Measurements from ENCODE around the gene ADCY6.
A peak's percentile ranks its signal among the peaks of the same experiment; 100 is the strongest.

The ADCY6 gene

DNA sequence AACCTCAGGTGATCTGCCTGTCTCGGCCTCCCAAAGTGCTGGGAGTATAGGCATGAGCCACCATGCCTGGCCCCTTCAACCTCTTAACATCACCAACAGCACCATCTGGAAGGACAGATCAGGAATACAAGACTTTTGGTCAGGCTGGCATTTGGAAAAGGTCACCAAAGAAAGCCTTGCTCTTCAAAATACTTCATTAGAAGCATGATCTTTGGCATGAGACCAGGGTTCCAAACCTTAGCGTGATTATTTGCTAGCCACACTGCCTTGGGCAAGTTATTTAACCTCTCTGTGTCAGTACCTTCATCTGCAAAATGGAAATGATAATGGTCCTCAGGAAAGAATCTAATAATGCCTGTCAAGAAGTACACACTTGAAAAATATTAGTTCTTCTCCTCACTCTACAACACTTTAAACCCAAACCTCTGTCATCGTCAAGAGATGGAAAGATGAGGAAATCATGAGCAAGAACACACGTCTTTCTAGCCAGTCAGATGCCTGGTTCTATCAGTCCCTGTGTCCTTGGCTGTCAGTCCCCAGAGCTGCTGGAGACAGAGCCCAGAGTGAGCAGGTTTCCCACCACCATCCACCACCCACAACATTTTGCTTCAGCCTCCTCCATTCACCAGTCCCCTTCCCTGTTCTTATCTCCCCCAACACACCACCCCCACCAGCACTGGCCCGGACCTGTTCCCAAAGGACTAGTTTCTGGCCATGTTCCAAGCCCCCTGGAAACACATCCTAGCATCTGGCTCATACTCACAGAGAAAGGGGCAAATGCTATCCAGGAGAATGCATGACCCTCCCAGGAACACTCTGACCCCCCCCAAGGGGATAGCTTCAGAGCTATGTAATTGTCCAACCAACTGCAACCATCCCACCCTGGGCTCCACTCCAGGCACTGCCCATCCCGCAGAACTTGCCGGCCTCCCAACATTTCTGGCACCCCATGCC lies 2.0 kb downstream of the ADCY6 start:
- no peak overlapping the region for H3K27ac Mint-ChIP-seq
- TF ChIP-seq, protein P1, sequence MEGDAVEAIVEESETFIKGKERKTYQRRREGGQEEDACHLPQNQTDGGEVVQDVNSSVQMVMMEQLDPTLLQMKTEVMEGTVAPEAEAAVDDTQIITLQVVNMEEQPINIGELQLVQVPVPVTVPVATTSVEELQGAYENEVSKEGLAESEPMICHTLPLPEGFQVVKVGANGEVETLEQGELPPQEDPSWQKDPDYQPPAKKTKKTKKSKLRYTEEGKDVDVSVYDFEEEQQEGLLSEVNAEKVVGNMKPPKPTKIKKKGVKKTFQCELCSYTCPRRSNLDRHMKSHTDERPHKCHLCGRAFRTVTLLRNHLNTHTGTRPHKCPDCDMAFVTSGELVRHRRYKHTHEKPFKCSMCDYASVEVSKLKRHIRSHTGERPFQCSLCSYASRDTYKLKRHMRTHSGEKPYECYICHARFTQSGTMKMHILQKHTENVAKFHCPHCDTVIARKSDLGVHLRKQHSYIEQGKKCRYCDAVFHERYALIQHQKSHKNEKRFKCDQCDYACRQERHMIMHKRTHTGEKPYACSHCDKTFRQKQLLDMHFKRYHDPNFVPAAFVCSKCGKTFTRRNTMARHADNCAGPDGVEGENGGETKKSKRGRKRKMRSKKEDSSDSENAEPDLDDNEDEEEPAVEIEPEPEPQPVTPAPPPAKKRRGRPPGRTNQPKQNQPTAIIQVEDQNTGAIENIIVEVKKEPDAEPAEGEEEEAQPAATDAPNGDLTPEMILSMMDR (IDR thresholded peaks at IDR 0.05): no peak

DNA sequence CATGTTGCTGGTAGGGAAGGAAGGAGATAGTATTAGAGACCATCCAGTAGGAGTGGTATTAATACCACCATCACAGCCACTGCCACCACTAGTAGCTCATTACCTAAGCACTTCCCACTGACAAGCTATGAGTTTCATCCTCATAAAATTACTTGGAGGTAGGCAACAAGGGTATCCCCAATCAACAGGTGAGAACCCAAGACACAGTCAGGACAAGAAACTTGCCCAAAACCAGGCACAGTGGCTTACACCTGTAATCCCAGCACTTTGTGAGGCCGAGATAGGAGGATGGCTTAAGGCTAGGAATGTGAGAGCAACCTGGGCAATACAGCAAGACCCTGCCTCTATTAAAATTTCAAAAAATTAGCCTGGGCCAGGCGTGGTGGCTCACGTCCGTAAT lies 5.5 kb downstream of the ADCY6 start:
- H3K9me3 Mint-ChIP-seq: no peaks in the 10 kb centered on the region
- H3K27ac Mint-ChIP-seq: no peak overlapping the region
- H3K4me3 Mint-ChIP-seq: no peak overlapping the region
- H3K27me3 Mint-ChIP-seq (ENCODE audit: low read depth, poor library complexity): peaks cover 8% of the 10 kb centered on the region
- TF ChIP-seq, protein P1 (IDR thresholded peaks at IDR 0.05): no peak
- H3K4me1 Mint-ChIP-seq: peaks cover 32% of the 10 kb centered on the region
- DNase-seq: no peak
- no peaks in the 10 kb centered on the region for H3K36me3 Mint-ChIP-seq (ENCODE audit: low read depth)

More for the DNA sequence above, 2.0 kb downstream of the ADCY6 start:
- Mint-ChIP-seq H3K36me3 (ENCODE audit: low read depth) (no peaks in the 10 kb centered on the region), H3K4me3 (peak overlapping the region; percentile 95), H3K27me3 (ENCODE audit: low read depth, poor library complexity) (peaks cover 8% of the 10 kb centered on the region), H3K9me3 (no peaks in the 10 kb centered on the region), H3K4me1 (peaks cover 45% of the 10 kb centered on the region)
- no peak for DNase-seq

DNA sequence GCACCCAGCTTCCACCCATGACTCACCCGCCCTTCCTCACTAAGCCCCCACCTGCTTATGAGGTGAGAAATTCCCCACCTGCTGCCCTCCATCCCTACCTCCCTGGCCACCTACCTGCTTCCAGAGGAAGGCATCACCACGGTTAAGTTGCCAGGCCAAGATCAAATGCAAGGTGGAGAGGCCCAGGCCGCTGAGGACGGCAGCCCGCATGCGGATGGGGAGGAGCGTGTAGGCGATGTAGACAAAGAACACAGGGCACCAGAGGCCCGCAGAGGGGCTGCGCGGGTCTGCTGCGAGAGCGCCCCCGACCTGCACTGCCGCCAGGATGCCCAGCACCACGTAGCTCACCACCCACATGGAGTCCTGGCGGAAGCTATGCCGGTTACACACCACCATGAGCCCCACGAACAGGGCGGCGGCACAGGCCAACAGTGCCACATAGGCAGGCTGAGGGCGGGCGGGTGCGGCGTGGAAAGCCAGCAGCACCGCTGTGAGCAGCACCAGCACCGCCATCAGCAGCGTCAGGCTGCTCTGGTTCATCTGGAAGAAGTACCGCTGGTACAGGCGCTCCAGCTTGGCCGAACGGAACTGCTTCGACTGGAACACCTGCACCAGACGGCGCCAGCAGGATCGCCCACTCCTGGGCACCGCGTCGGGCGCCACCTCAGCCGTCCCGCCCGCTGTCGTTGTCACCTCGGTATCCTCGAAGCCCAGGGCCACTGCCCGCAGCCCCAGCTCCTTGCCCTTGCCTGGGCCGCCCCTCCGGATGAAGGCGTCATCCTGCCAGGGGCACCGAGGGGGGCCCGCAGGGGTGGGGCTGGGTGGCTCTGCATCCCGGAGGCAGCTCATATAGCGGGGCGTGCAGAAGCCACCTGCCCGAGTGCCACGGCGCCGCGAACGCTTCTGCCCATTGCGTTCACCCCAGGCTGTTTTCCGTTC lies 6.2 kb downstream of the ADCY6 start:
- Mint-ChIP-seq H3K4me3 (no peak overlapping the region), H3K27ac (no peak overlapping the region), H3K4me1 (peaks cover 25% of the 10 kb centered on the region), H3K27me3 (ENCODE audit: low read depth, poor library complexity) (peaks cover 5% of the 10 kb centered on the region), H3K36me3 (ENCODE audit: low read depth) (peaks cover 1% of the 10 kb centered on the region), H3K9me3 (no peaks in the 10 kb centered on the region)
- no peak for DNase-seq
- TF ChIP-seq, protein P1 (IDR thresholded peaks at IDR 0.05): no peak

DNA sequence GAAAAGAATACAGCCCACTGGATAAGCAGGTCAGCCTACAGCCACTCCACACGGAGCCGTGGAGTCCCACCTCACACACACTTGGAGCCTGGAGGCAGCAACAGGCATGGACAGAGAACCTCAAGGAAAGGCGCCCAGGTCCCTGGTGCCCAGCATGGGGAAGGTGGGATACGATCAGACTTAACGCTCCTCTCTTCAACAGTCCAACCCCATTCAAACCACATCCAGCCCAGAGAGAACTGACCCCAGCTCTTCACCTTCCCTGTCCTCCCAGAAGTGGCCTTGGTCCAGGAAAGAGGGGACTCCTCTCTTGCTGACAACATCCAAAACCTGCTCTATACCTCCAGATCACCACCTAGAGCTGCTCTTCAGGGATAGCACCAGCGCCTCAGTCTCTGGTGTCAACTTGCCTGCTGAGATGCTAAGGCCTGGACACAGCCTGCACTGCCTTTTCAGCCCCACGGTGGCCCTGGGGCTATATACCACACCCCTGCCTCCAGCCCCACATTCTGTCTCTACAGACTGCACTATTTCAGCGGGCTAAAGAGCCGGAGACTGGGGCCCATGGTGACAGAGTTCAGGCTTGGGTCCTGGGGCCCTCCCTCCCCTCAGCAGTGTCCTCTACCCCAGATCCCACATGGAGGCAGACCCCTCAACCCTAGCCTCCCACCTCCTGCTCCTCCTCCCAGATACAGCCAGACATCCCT lies 7.0 kb downstream of the ADCY6 start:
- DNase-seq: no peak
- Mint-ChIP-seq H3K27ac (no peak overlapping the region), H3K9me3 (no peaks in the 10 kb centered on the region), H3K27me3 (ENCODE audit: low read depth, poor library complexity) (peaks cover 4% of the 10 kb centered on the region), H3K4me1 (peaks cover 17% of the 10 kb centered on the region), H3K36me3 (ENCODE audit: low read depth) (peaks cover 8% of the 10 kb centered on the region), H3K4me3 (no peak overlapping the region)
- TF ChIP-seq, protein P1 (IDR thresholded peaks at IDR 0.05): no peak

DNA sequence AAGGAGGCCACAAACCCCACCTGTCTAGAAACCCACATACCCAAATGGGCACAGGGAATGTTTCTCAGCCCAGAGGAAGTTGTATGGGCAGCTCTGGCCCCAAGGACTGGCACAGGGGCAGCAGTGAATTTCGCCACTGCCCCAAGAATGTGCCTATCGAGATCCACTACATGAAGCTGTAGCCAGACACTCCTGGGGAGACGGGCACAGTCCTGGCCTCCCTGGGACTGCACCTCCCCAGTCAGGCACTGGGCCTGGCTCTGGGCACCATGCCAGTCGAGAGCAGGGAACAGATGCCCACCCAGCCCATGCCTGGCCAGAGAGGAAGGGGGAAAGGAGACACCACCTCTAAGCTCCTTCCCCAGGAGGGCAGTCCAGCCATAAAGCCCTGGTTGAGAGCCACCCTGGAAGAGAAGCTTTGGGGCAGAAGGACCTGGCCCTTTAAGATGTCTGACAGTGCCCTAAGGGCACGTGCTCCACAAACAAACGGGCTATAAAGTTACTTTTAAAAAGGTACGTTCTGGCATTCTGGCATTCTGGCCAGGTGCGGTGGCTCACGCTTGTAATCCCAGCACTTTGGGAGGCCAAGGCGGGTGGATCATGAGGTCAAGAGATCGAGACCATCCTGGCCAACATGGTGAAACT lies 8.4 kb downstream of the ADCY6 start:
- TF ChIP-seq, protein P1 (IDR thresholded peaks at IDR 0.05): no peak
- DNase-seq: no peak
- Mint-ChIP-seq H3K27ac (no peak overlapping the region), H3K4me1 (peaks cover 7% of the 10 kb centered on the region), H3K4me3 (no peak overlapping the region), H3K27me3 (ENCODE audit: low read depth, poor library complexity) (no peaks in the 10 kb centered on the region), H3K36me3 (ENCODE audit: low read depth) (peaks cover 8% of the 10 kb centered on the region), H3K9me3 (no peaks in the 10 kb centered on the region)

All from nephron progenitor cell (in vitro differentiated cells).